ENCODE measurements around the gene OR6N2. TPM values are rescaled to one million over a fixed set of nuclear protein-coding genes. Genes with fewer than 3 reads are reported as not detected.

Gene OR6N2
- total RNA-seq, 1 experiment from 2014 or later: not detected

DNA sequence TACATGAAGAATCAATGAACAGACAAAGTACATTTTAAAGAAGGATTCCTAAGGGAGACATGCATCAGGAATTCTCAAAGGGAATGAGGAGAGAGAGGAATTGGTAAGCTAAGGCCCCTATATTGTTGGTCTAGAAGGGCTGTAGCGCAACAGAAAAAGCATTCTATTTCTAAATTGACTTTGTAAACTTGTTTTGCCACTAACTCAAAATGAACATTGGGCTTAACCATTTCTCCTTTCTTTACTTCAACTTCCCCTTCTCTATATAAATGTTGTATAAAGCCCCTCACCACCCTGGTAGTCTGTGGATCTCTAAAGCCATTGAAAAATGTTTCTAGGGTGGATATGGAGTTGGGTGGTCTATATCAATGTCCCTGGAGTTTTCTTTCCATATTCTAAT lies 20.4 kb upstream of the OR6N2 start:
- POLR2A ChIA-PET: no interaction called here
- no peak for ATAC-seq
- in situ Hi-C loops (cut with HindIII; ENCODE audit: low pct_unique_long_range_greater_than_20kb, low sequenced_read_pairs): no loop called here
- intact Hi-C loops (cut with micrococcal nuclease; ENCODE audit: unreplicated experiment): no loop called here
- Histone ChIP-seq H3K4me1 (ENCODE audit: control insufficient read depth, insufficient read depth, low read length) (no peaks in the 10 kb centered on the region), H3K9me3 (ENCODE audit: control insufficient read depth, insufficient read depth, low read depth, low read length) (no peaks in the 10 kb centered on the region), H3K36me3 (ENCODE audit: control insufficient read depth, insufficient read depth, low read length) (no peaks in the 10 kb centered on the region), H3K27me3 (ENCODE audit: control insufficient read depth, insufficient read depth, low read length) (no peaks in the 10 kb centered on the region), H3K4me3 (ENCODE audit: low read depth in 2 of 2, low read length in 2 of 2) (no peak overlapping the region), H3K27ac (ENCODE audit: low read length) (no peak overlapping the region)
- CTCF ChIA-PET: no interaction called here
- no TSS peak for BruUV-seq (replicated peaks)
- no peak for DNase-seq (ENCODE audit: low read depth, low spot score)
- TF ChIP-seq TCF7L2 (IDR thresholded peaks at IDR 0.05; ENCODE audit: low read depth, low read length) (no peak), POLR2AphosphoS5 (IDR thresholded peaks at IDR 0.05; ENCODE audit: low read depth, low read length) (no peak), SIN3A (IDR thresholded peaks at IDR 0.05; ENCODE audit: borderline replicate concordance, insufficient read depth, low read depth, low read length) (no peak)
- TF ChIP-seq, protein P1, sequence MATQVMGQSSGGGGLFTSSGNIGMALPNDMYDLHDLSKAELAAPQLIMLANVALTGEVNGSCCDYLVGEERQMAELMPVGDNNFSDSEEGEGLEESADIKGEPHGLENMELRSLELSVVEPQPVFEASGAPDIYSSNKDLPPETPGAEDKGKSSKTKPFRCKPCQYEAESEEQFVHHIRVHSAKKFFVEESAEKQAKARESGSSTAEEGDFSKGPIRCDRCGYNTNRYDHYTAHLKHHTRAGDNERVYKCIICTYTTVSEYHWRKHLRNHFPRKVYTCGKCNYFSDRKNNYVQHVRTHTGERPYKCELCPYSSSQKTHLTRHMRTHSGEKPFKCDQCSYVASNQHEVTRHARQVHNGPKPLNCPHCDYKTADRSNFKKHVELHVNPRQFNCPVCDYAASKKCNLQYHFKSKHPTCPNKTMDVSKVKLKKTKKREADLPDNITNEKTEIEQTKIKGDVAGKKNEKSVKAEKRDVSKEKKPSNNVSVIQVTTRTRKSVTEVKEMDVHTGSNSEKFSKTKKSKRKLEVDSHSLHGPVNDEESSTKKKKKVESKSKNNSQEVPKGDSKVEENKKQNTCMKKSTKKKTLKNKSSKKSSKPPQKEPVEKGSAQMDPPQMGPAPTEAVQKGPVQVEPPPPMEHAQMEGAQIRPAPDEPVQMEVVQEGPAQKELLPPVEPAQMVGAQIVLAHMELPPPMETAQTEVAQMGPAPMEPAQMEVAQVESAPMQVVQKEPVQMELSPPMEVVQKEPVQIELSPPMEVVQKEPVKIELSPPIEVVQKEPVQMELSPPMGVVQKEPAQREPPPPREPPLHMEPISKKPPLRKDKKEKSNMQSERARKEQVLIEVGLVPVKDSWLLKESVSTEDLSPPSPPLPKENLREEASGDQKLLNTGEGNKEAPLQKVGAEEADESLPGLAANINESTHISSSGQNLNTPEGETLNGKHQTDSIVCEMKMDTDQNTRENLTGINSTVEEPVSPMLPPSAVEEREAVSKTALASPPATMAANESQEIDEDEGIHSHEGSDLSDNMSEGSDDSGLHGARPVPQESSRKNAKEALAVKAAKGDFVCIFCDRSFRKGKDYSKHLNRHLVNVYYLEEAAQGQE (IDR thresholded peaks at IDR 0.05; ENCODE audit: insufficient read depth in 1 of 2, low read depth in 2 of 2, low read length in 1 of 2): no peak
- TF ChIP-seq, protein P2, sequence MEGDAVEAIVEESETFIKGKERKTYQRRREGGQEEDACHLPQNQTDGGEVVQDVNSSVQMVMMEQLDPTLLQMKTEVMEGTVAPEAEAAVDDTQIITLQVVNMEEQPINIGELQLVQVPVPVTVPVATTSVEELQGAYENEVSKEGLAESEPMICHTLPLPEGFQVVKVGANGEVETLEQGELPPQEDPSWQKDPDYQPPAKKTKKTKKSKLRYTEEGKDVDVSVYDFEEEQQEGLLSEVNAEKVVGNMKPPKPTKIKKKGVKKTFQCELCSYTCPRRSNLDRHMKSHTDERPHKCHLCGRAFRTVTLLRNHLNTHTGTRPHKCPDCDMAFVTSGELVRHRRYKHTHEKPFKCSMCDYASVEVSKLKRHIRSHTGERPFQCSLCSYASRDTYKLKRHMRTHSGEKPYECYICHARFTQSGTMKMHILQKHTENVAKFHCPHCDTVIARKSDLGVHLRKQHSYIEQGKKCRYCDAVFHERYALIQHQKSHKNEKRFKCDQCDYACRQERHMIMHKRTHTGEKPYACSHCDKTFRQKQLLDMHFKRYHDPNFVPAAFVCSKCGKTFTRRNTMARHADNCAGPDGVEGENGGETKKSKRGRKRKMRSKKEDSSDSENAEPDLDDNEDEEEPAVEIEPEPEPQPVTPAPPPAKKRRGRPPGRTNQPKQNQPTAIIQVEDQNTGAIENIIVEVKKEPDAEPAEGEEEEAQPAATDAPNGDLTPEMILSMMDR (IDR thresholded peaks at IDR 0.05): no peak

DNA sequence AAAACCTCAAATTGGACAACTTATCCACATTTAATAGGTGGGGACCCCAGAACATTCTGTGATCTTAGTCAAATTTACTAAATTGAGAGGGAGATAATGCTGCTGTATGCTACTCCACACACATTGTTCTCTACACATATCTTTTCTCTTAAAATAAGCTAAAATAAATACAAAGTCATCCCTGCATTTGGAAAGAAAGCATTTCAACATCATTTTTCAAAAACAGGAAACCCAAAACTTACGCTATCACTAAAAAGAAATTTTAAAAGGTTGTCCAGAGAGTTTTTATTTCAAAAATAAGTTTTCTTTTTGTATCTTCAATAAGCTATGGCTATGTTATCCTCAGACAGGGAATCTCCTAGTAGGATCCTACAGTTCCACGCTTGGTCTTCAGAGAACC lies 19.5 kb upstream of the OR6N2 start:
- intact Hi-C loops (cut with micrococcal nuclease; ENCODE audit: unreplicated experiment) (no loop called here), in situ Hi-C loops (cut with HindIII; ENCODE audit: low pct_unique_long_range_greater_than_20kb, low sequenced_read_pairs) (no loop called here)
- H3K27me3 ChIP-seq (ENCODE audit: control insufficient read depth, insufficient read depth, low read length): no peaks in the 10 kb centered on the region
- DNase-seq (ENCODE audit: low read depth, low spot score) (no peak), ATAC-seq (no peak)
- TF ChIP-seq, protein P2 (IDR thresholded peaks at IDR 0.05): no peak
- TF ChIP-seq TCF7L2 (IDR thresholded peaks at IDR 0.05; ENCODE audit: low read depth, low read length): no peak
- TF ChIP-seq, protein P1 (IDR thresholded peaks at IDR 0.05; ENCODE audit: insufficient read depth in 1 of 2, low read depth in 2 of 2, low read length in 1 of 2): no peak
- no peak for TF ChIP-seq SIN3A (IDR thresholded peaks at IDR 0.05; ENCODE audit: borderline replicate concordance, insufficient read depth, low read depth, low read length)
- TF ChIP-seq POLR2AphosphoS5 (IDR thresholded peaks at IDR 0.05; ENCODE audit: low read depth, low read length): no peak
- no peak overlapping the region for H3K4me3 ChIP-seq (ENCODE audit: low read depth in 2 of 2, low read length in 2 of 2)
- no peak overlapping the region for H3K27ac ChIP-seq (ENCODE audit: low read length)
- H3K36me3 ChIP-seq (ENCODE audit: control insufficient read depth, insufficient read depth, low read length): no peaks in the 10 kb centered on the region
- H3K4me1 ChIP-seq (ENCODE audit: control insufficient read depth, insufficient read depth, low read length): no peaks in the 10 kb centered on the region
- no TSS peak for BruUV-seq (replicated peaks)
- ChIA-PET POLR2A (no interaction called here), CTCF (no interaction called here)
- H3K9me3 ChIP-seq (ENCODE audit: control insufficient read depth, insufficient read depth, low read depth, low read length): no peaks in the 10 kb centered on the region
